Sigmoid colon (tissue), 7 donors: Measurements from ENCODE around the gene SCAF1. TPM values are rescaled to one million over a fixed set of nuclear protein-coding genes. Genes with fewer than 3 reads are reported as not detected.
"Not testable (repeated sequence)": the region's sequence is repeated elsewhere in the genome, so short reads cannot be mapped to it uniquely, and the experiment has no call there.

ENCODE experiments used
- DNase-seq: peaks from one replicate; pipeline ENCODE4 v3.0.0-alpha.2; 2019
- H3K27ac ChIP-seq, 4 donors: fragments of 200-600 bp; sonication (generic); one replicate each; pipeline ENCODE4 v1.5.1; 2016 to 2019; ENCODE audit warnings: mild to moderate bottlenecking in 1 of 4
- H3K27me3 ChIP-seq, 3 donors: fragments of 200-600 bp; sonication (generic); one replicate each; pipeline ENCODE4 v1.5.1; 2019; ENCODE audit warnings: mild to moderate bottlenecking in 1 of 3
- H3K36me3 ChIP-seq, 4 donors: fragments of 200-600 bp; sonication (generic); one replicate each; pipeline ENCODE4 v1.5.1; 2016 to 2019
- H3K4me1 ChIP-seq, 4 donors: fragments of 200-600 bp; sonication (generic); one replicate each; pipeline ENCODE4 v1.5.1; 2017 to 2019
- H3K4me3 ChIP-seq, 4 donors: fragments of 200-600 bp; sonication (generic); one replicate each; pipeline ENCODE4 v1.5.1; 2017 to 2019; ENCODE audit warnings: mild to moderate bottlenecking in 2 of 4, moderate library complexity in 1 of 4
- H3K9me3 ChIP-seq, 4 donors: fragments of 200-600 bp in 3 of 4; sonication (generic) in 3 of 4; one replicate each; pipeline versions ENCODE4 v1.5.1 to v1.6.1; 2013 to 2019
- CTCF ChIP-seq, 4 experiments: fragments of 450-650 bp in 3 of 4; fragments of 200-600 bp in 1 of 4; IDR thresholded peaks; one replicate each; pipeline ENCODE4 v1.5.1; 2016 to 2019; ENCODE audit warnings: antibody characterized with exemption in 4 of 4, mild to moderate bottlenecking in 3 of 4, moderate library complexity in 2 of 4
- EP300 ChIP-seq, 4 donors: sonication (generic); formaldehyde crosslinking; IDR thresholded peaks; one replicate each; pipeline ENCODE4 v1.6.1; 2017; ENCODE audit warnings: antibody characterized with exemption in 4 of 4
- POLR2A ChIP-seq, 2 donors: fragments of 450-650 bp; IDR thresholded peaks; one replicate each; pipeline ENCODE4 v1.6.1; 2016; ENCODE audit warnings: antibody characterized with exemption in 2 of 2, mild to moderate bottlenecking in 2 of 2, moderate library complexity in 2 of 2
- POLR2AphosphoS5 ChIP-seq, 4 donors: sonication (generic); formaldehyde crosslinking; IDR thresholded peaks; one replicate each; pipeline ENCODE4 v1.6.1; 2017; ENCODE audit warnings: antibody characterized with exemption in 4 of 4
- WGBS, 2 donors: extraction: QIAGEN DNeasy Blood & Tissue Kit; methylation state at CpG; one replicate each; pipeline ENCODE4 v1.1.7; 2013; 5-methylcytosine and 5-hydroxymethylcytosine counted together
- intact Hi-C: fragments of 100-400 bp; cut with DNase I; formaldehyde crosslinking; loops from one replicate; pipeline ENCODE4 v1.15.1; 2023
- polyA plus RNA-seq, 3 donors: library from polyadenylated mRNA; stranded (reverse); fragments of 200-250 nt; gene quantifications; one replicate each; pipeline ENCODE4 v1.2.3, GENCODE V29; 2013
- total RNA-seq, 4 donors: library from RNA; depleted of rRNA; stranded (reverse); fragments of >200 nt; gene quantifications; one replicate each; pipeline ENCODE4 v1.1.0, GENCODE V29; 2016
- donor health status: healthy with polysubstance abuse.
- donor health status: Bipolar disorder and iron deficiency.
- donor health status: healthy.

Gene SCAF1
- total and polyA plus RNA-seq, 7 donors, result 9.0 to 30.8 (median 13.3) TPM

- Histone ChIP-seq H3K27me3 (no peaks in the 10 kb centered on the region), H3K4me1 (peaks cover 0 to 11% (median 6%) of the 10 kb centered on the region in 4 donors), H3K4me3 (no peak overlapping the region), H3K9me3 (no peaks in the 10 kb centered on the region), H3K27ac (no peak overlapping the region), H3K36me3 (peaks cover 17 to 71% (median 45%) of the 10 kb centered on the region in 4 donors)
- DNase-seq, result no peak
- intact Hi-C loops, result no loop called here
- 97 to 98% methylated on average over 7 of the region's 7 CpGs for WGBS, 2 donors
- TF ChIP-seq CTCF (IDR thresholded peaks at IDR 0.05), result no peak
- TF ChIP-seq POLR2AphosphoS5 (IDR thresholded peaks at IDR 0.05), result no peak
- TF ChIP-seq EP300 (IDR thresholded peaks at IDR 0.05), result no peak
- no peak for TF ChIP-seq POLR2A (IDR thresholded peaks at IDR 0.05)
These were observed 25.5 kb upstream of the SCAF1 start for GRCh38 chr19:49616532-49616931.

- no peaks in the 10 kb centered on the region for H3K9me3 ChIP-seq
These were observed 25.1 kb upstream of the SCAF1 start for GRCh38 chr19:49616945-49617344.

GRCh38 chr19:49617860-49618259 is 24.1 kb upstream of the SCAF1 start:
- H3K9me3 ChIP-seq, DNase-seq, H3K27me3 ChIP-seq, H3K4me3 ChIP-seq, intact Hi-C loops, H3K4me1 ChIP-seq, H3K27ac ChIP-seq: not testable (repeated sequence)
- H3K36me3 ChIP-seq, result peaks cover 20 to 69% (median 51%) of the 10 kb centered on the region in 4 donors
- 91 to 95% methylated on average over 13 of the region's 13 CpGs for WGBS, 2 donors

More at GRCh38 chr19:49616945-49617344, 25.1 kb upstream of the SCAF1 start:
- 91 to 92% methylated on average over 7 of the region's 7 CpGs for WGBS, 2 donors
- TF ChIP-seq EP300 (IDR thresholded peaks at IDR 0.05), result no peak
- no peak for TF ChIP-seq POLR2AphosphoS5 (IDR thresholded peaks at IDR 0.05)
- no peak for TF ChIP-seq CTCF (IDR thresholded peaks at IDR 0.05)
- no peak for TF ChIP-seq POLR2A (IDR thresholded peaks at IDR 0.05)
- Histone ChIP-seq H3K4me3 (no peak overlapping the region), H3K27me3 (no peaks in the 10 kb centered on the region), H3K36me3 (peaks cover 20 to 74% (median 49%) of the 10 kb centered on the region in 4 donors), H3K4me1 (peaks cover 0 to 11% (median 6%) of the 10 kb centered on the region in 4 donors), H3K27ac (no peak overlapping the region)
- intact Hi-C loops, result no loop called here
- DNase-seq, result no peak

GRCh38 chr19:49624967-49625910 is 16.8 kb upstream of the SCAF1 start:
- no peaks in the 10 kb centered on the region for H3K27me3 ChIP-seq
- intact Hi-C loops, result no loop called here
- no peak for TF ChIP-seq CTCF (IDR thresholded peaks at IDR 0.05)
- no peak for TF ChIP-seq EP300 (IDR thresholded peaks at IDR 0.05)
- no peak for TF ChIP-seq POLR2AphosphoS5 (IDR thresholded peaks at IDR 0.05)
- no peak for TF ChIP-seq POLR2A (IDR thresholded peaks at IDR 0.05)
- peaks cover 0 to 4% (median 1%) of the 10 kb centered on the region in 4 donors for H3K4me1 ChIP-seq
- 65 to 86% methylated on average over 27 of the region's 27 CpGs for WGBS, 2 donors
- no peak for DNase-seq
- peaks cover 12 to 43% (median 31%) of the 10 kb centered on the region in 4 donors for H3K36me3 ChIP-seq
- no peaks in the 10 kb centered on the region for H3K9me3 ChIP-seq
- H3K4me3 ChIP-seq, result no peak overlapping the region
- no peak overlapping the region for H3K27ac ChIP-seq

DNA sequence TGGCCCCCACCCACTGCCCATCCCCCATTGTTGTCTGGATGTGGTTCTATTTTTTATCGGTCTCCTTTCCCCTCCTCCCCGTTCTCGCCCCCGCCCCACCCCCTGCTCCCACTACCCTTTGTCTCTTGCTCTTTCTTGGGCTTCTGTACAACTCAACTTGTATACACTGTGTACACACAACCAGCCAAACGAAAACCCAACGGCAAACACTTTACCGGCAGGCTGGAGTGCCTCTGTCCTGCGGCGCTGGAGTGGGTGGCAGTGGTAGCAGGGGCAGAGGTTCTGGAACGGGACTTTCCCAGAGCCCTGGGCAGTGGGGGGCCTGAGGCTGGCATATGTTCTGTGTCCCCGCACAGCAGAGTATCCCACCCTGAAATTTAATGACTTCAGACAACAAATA is 15.8 kb upstream of the SCAF1 start:
- Histone ChIP-seq H3K4me1 (peaks cover 0 to 13% (median 9%) of the 10 kb centered on the region in 4 donors), H3K36me3 (peaks cover 11 to 38% (median 28%) of the 10 kb centered on the region in 4 donors), H3K4me3 (no peak overlapping the region), H3K27me3 (no peaks in the 10 kb centered on the region), H3K27ac (no peak overlapping the region), H3K9me3 (no peaks in the 10 kb centered on the region)
- intact Hi-C loops, result no loop called here
- TF ChIP-seq EP300 (IDR thresholded peaks at IDR 0.05), result no peak
- no peak for TF ChIP-seq CTCF (IDR thresholded peaks at IDR 0.05)
- no peak for TF ChIP-seq POLR2AphosphoS5 (IDR thresholded peaks at IDR 0.05)
- TF ChIP-seq POLR2A (IDR thresholded peaks at IDR 0.05), result no peak
- DNase-seq, result no peak
- 88 to 91% methylated on average over 11 of the region's 11 CpGs for WGBS, 2 donors
